Measurements from ENCODE around the gene TTC21B. TPM values are rescaled to one million over a fixed set of nuclear protein-coding genes. Genes with fewer than 3 reads are reported as not detected.
"Not testable (repeated sequence)": the region's sequence is repeated elsewhere in the genome, so short reads cannot be mapped to it uniquely, and the experiment has no call there.

TTC21B gene
- total RNA-seq, 2 donors from 2014 or later = 20.8 to 25.0 TPM

DNA sequence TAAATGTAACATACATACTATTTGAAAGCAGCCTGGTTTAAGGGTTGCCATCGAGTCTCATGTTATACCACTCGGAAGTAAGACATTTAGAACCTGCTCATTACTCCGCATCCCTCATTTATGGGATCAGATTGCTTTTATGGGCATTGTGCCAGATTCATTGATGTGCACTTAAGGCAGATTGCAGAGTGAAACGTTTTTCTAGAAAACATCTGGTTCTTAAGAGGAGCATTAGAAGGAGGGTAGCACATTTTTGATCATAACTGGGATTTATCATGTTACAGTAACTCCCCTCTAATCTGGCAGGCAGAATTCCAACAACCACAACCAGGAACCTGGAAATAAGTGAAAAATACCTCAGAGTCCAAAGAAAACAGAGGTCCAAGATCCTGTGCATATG, 85.4 kb downstream of the TTC21B start:
- no peak for ATAC-seq
- H3K4me3 Mint-ChIP-seq = no peak overlapping the region
- peaks cover 2% of the 10 kb centered on the region for H3K4me1 Mint-ChIP-seq
- no peaks in the 10 kb centered on the region for H3K27me3 Mint-ChIP-seq
- no peak for DNase-seq
- H3K36me3 Mint-ChIP-seq (ENCODE audit: low read depth) = peaks cover 7% of the 10 kb centered on the region
- no peaks in the 10 kb centered on the region for H3K9me3 ChIP-seq (ENCODE audit: control insufficient read depth, low read length, poor library complexity, severe bottlenecking)
- H3K27ac Mint-ChIP-seq = no peak overlapping the region

DNA sequence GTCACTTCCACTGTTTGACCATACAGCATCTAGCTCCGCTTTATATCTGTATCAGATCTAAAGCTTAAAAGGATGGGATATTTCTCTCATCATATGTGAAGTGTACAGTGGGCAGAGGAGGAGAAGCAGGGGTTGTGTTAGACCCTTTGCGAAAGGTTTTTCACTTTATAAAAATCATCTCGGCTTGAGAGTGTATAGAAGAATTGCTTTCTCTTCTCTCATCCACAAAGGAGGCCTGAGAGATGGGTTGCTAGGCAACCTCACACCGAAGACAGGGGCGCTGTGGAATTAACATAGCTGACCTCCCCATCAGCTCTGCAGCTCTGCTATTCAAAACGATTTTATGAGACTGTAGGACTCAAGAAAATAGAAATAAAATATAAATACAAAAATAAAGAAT, 89.3 kb downstream of the TTC21B start:
- Mint-ChIP-seq H3K4me1 (peaks cover 2% of the 10 kb centered on the region), H3K36me3 (ENCODE audit: low read depth) (peaks cover 6% of the 10 kb centered on the region), H3K4me3 (no peak overlapping the region), H3K27ac (no peak overlapping the region), H3K27me3 (no peaks in the 10 kb centered on the region)
- H3K9me3 ChIP-seq (ENCODE audit: control insufficient read depth, low read length, poor library complexity, severe bottlenecking) = no peaks in the 10 kb centered on the region
- ATAC-seq = no peak
- DNase-seq = no peak

DNA sequence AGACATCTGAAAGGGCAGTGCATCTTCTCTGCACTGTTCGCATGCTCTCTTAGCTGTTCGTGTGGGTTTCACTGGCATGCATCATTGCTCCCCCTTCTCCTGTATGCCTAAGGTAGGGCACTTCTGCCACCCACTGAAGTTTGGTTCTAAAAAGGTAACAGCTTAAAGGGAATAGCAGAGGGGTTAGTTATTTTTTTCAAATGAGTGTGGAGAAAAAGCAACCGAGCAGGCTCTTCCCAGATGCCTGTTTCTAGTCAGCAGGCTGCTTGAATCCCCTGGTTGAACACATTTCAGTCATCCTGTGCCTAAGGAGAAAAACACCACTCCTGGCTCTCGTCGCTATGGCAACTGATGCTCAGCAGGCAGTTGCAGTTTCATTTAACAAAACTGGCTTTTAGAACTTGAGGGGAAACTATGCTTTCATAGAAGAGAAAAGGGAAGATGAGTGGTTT, 89.7 kb downstream of the TTC21B start:
- Mint-ChIP-seq H3K27me3 (no peaks in the 10 kb centered on the region), H3K36me3 (ENCODE audit: low read depth) (peaks cover 6% of the 10 kb centered on the region), H3K27ac (no peak overlapping the region), H3K4me1 (peaks cover 2% of the 10 kb centered on the region), H3K4me3 (no peak overlapping the region)
- DNase-seq = no peak
- H3K9me3 ChIP-seq (ENCODE audit: control insufficient read depth, low read length, poor library complexity, severe bottlenecking) = no peaks in the 10 kb centered on the region
- ATAC-seq = no peak

DNA sequence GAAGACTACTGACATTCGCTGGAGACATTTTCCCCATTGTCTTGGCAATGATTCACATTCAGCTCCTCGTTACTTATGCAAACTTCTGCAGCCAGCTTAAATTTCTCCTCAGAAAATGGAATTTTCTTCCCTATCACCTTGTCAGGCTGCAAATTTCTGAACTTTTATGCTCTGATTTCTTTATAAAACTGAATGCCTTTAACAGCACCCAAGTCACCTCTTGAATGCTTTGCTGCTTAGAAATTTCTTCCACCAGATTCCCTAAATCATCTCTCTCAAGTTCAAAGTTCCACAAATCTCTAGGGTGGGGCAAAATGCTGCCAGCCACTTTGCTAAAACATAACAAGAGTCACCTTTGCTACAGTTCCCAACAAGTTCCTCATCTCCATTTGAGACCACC, 92.5 kb downstream of the TTC21B start:
- ATAC-seq; H3K4me3 Mint-ChIP-seq; H3K36me3 Mint-ChIP-seq (ENCODE audit: low read depth); H3K27ac Mint-ChIP-seq; H3K9me3 ChIP-seq (ENCODE audit: control insufficient read depth, low read length, poor library complexity, severe bottlenecking); DNase-seq; H3K4me1 Mint-ChIP-seq; H3K27me3 Mint-ChIP-seq: not testable (repeated sequence)

DNA sequence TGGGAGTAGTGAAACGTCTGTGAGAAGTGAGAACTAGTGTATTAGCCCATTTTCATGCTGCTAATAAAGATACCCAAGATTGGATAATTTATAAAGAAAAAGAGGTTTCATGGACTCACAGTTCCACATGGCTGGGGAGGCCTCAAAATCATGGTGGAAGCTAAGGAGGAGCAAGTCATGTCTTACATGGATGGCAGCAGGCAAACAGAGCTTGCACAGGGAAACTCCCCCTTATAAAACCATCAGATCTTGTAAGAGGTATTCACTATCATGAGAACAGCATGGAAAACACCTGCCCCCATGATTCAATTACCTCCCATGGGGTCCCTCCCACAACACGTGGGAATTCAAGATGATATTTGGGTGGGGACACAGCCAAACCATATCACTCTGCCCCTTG, 93.9 kb downstream of the TTC21B start:
- H3K9me3 ChIP-seq (ENCODE audit: control insufficient read depth, low read length, poor library complexity, severe bottlenecking); H3K4me3 Mint-ChIP-seq; H3K27me3 Mint-ChIP-seq; H3K27ac Mint-ChIP-seq; DNase-seq; H3K36me3 Mint-ChIP-seq (ENCODE audit: low read depth); ATAC-seq; H3K4me1 Mint-ChIP-seq: not testable (repeated sequence)

DNA sequence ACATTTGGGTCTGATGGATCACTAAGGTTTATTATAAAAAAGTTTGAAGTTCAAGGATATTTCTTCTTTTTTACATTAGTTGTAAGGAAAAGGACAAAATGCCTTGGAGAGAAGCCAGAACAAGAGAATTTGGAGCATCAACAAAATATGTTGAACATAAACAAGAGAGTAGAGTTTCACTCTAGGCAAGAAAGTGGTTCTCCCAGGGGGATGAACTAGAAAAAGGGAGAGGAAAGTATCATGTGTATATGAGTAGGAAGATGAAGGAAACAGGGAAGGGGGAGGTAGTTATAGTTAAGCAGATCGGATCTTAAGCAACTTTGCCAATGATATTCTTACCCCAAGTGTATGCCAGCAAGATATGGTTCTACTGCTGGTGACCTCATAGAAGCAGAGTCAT, 95.7 kb downstream of the TTC21B start:
- no peak for ATAC-seq
- H3K27me3 Mint-ChIP-seq = no peaks in the 10 kb centered on the region
- H3K4me3 Mint-ChIP-seq = no peak overlapping the region
- H3K9me3 ChIP-seq (ENCODE audit: control insufficient read depth, low read length, poor library complexity, severe bottlenecking) = peaks cover 1% of the 10 kb centered on the region
- no peaks in the 10 kb centered on the region for H3K4me1 Mint-ChIP-seq
- DNase-seq = no peak
- peaks cover 5% of the 10 kb centered on the region for H3K36me3 Mint-ChIP-seq (ENCODE audit: low read depth)
- H3K27ac Mint-ChIP-seq = no peak overlapping the region

DNA sequence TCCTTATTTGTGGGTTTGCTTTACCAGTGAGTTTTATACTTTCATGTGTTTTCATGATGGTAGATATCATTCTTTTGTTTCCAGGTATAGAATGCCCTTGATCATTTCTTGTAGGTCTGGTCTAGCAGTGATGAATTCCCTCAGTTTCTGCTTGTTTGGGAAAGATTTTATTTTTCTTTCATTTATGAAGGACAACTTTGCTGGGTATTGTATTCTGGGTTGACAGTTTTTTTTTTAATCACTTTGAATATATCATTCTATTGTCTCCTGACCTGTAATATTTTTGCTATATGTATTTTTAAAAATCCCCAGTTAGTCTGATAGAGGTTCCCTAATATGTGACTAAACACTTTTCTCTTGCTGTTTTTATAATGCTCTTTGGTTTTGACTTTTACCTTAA, 101.2 kb downstream of the TTC21B start:
- Mint-ChIP-seq H3K27ac (no peak overlapping the region), H3K27me3 (no peaks in the 10 kb centered on the region), H3K4me3 (no peak overlapping the region), H3K36me3 (ENCODE audit: low read depth) (no peaks in the 10 kb centered on the region), H3K4me1 (no peaks in the 10 kb centered on the region)
- peaks cover 5% of the 10 kb centered on the region for H3K9me3 ChIP-seq (ENCODE audit: control insufficient read depth, low read length, poor library complexity, severe bottlenecking)
- ATAC-seq (no peak), DNase-seq (no peak)

DNA sequence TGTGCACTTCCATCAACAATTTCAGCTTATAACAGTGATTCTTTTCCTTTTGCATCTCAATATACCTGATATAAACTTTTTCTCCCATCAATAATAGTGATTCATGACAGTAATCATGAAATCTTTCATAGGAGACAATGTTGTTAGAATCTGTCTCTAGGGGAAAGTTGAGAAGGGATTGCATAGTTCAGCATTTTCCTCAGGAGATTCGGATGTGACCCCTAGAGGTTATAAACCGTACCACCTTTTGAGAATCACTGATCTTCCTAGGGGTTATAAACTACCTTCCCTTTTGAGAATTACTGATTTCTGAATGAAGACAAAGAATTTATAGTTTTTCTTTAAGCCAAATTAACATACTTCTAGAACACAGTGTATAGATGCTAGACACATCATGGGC, 106.6 kb downstream of the TTC21B start:
- Mint-ChIP-seq H3K27ac (no peak overlapping the region), H3K27me3 (no peaks in the 10 kb centered on the region), H3K36me3 (ENCODE audit: low read depth) (peaks cover 5% of the 10 kb centered on the region), H3K4me1 (no peaks in the 10 kb centered on the region), H3K4me3 (no peak overlapping the region)
- ATAC-seq (no peak), DNase-seq (no peak)
- no peaks in the 10 kb centered on the region for H3K9me3 ChIP-seq (ENCODE audit: control insufficient read depth, low read length, poor library complexity, severe bottlenecking)

DNA sequence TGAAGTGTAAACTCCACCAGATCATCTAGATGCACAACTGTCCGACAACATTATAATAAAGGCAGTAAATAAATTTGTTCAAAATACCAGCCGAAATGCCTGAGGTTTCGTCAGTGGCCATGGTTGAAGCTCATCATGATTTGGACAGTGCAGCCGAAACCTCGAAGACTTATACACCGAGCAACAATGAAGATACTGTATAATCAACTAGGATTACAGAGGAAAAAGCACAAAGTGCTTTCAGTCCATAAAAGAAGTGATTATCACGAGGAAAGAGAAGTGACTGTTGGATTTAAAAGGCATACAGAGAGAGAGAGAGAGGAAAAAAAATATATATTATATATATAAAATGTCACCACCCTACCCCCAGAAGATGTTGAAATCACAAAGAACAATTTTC, 107.5 kb downstream of the TTC21B start:
- peaks cover 5% of the 10 kb centered on the region for H3K36me3 Mint-ChIP-seq (ENCODE audit: low read depth)
- H3K4me3 Mint-ChIP-seq = no peak overlapping the region
- H3K27me3 Mint-ChIP-seq = no peaks in the 10 kb centered on the region

DNA sequence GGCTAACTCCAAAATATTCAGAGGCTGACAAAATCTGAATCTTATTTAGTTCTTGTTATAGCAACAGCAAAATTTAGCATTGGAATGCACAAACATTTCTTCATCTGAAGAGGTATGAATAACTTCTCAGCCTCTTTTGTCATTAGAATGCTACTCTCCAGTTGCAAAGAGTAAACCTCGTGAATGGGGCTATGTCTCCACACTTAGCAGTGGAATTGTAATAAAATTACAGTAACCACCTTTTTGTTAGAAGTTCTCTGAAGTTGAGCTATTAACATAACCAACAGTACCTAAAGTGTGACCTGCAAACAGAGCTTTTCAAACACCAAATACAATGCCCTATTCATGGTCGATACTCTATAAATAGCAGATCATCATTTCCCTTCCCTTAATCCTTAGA, 109.4 kb downstream of the TTC21B start:
- H3K27me3 Mint-ChIP-seq = no peaks in the 10 kb centered on the region
- no peak for DNase-seq
- no peaks in the 10 kb centered on the region for H3K4me1 Mint-ChIP-seq
- ATAC-seq = no peak
- no peak overlapping the region for H3K27ac Mint-ChIP-seq
- peaks cover 7% of the 10 kb centered on the region for H3K36me3 Mint-ChIP-seq (ENCODE audit: low read depth)
- no peaks in the 10 kb centered on the region for H3K9me3 ChIP-seq (ENCODE audit: control insufficient read depth, low read length, poor library complexity, severe bottlenecking)
- no peak overlapping the region for H3K4me3 Mint-ChIP-seq

More for the DNA sequence above, 107.5 kb downstream of the TTC21B start:
- no peaks in the 10 kb centered on the region for H3K4me1 Mint-ChIP-seq
- no peaks in the 10 kb centered on the region for H3K9me3 ChIP-seq (ENCODE audit: control insufficient read depth, low read length, poor library complexity, severe bottlenecking)
- H3K27ac Mint-ChIP-seq = no peak overlapping the region
- DNase-seq = no peak
- no peak for ATAC-seq

DNA sequence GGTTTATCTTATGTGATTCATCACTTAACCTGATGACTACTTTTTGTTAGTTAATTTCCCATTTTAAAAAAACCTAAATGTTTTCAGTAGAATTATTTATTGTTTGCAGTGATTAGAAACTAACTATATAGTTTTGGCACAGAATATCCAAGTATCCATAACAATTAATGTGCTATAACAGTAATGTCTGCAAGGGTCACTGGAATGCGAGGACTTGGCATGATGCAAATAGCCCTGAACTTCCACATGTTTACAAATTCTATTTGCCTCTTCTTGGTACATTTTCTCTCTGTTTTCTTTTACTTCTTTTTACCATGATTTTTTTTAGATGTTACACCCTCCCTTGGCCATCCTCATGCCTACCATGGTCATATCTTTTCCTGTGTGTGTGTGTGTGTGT, 110.2 kb downstream of the TTC21B start:
- ATAC-seq (no peak), DNase-seq (no peak)
- Mint-ChIP-seq H3K27me3 (no peaks in the 10 kb centered on the region), H3K36me3 (ENCODE audit: low read depth) (peaks cover 8% of the 10 kb centered on the region), H3K4me1 (no peaks in the 10 kb centered on the region), H3K4me3 (no peak overlapping the region), H3K27ac (no peak overlapping the region)
- no peaks in the 10 kb centered on the region for H3K9me3 ChIP-seq (ENCODE audit: control insufficient read depth, low read length, poor library complexity, severe bottlenecking)

DNA sequence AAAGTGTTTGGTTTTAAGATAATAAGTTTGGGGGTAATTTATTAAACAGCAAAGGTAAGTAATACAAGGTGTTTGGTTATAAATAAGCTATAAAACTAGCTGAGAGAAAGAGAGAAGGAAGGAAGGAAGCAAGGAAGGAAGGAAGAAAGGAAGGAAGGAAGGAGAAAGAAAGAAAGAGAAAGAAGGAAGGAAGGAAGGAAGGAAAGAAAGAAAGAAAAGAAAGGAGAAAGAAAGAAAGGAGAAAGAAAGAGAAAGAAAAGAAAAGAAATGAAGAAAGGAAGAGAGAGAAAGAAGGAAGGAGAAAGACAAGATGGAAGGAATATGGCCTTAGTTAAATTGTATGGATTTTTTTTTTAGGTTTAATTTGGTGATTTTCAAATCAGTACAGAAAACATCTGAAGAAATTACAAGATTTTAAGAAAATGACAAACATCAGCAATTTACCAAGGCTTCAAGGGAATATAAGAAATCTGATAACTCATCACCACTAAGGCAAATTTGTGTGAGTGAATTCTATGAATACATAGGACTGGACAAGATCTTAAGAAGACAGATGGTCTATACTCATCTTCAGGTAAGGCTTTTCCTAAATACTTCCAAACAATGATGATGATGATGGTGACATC, 113.1 kb downstream of the TTC21B start:
- Mint-ChIP-seq H3K36me3 (ENCODE audit: low read depth) (peaks cover 4% of the 10 kb centered on the region), H3K27ac (no peak overlapping the region), H3K4me3 (no peak overlapping the region), H3K27me3 (no peaks in the 10 kb centered on the region), H3K4me1 (no peaks in the 10 kb centered on the region)
- DNase-seq (no peak), ATAC-seq (no peak)
- no peaks in the 10 kb centered on the region for H3K9me3 ChIP-seq (ENCODE audit: control insufficient read depth, low read length, poor library complexity, severe bottlenecking)

DNA sequence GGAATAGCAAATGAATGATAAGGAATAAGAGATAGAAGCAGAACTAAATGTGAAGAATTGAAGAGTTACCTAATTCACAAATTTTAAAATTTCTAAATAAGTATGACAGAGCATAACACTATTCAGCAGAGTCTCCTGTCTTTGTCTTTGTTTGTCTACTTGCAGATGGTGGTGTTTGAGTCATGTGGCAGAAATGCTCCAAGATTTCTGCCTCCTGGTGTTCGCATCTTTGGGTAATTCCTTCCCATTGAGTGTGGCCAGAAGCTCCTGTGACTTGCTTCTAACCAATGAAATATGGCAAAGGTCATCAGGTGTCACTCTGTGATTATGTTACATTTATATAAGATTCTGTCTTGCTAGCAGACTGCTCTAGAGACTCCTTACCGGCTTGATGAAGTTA, 114.0 kb downstream of the TTC21B start:
- DNase-seq (no peak), ATAC-seq (no peak)
- H3K4me1 Mint-ChIP-seq = no peaks in the 10 kb centered on the region
- no peaks in the 10 kb centered on the region for H3K27me3 Mint-ChIP-seq
- no peak overlapping the region for H3K27ac Mint-ChIP-seq
- no peak overlapping the region for H3K4me3 Mint-ChIP-seq
- H3K36me3 Mint-ChIP-seq (ENCODE audit: low read depth) = peaks cover 4% of the 10 kb centered on the region
- no peaks in the 10 kb centered on the region for H3K9me3 ChIP-seq (ENCODE audit: control insufficient read depth, low read length, poor library complexity, severe bottlenecking)

DNA sequence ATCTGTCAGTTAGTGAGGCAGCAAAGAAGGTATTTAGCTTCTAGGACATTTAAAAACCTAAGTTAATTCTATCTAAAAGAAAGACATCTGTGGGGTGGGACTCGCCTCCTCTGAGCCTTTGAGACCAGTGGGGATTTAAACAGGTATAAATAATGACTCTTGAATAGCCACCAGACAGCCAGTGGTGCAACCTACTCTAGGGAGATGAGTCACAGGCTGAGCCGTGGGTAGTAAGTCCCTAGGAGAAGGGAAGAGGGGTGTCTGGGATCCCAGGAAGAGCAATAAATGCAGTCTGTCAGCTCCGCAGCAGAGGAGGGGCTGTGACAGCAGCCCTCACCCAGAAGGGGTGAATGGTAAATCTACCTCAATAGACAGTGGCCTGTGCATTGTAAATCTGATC, 116.5 kb downstream of the TTC21B start:
- H3K4me1 Mint-ChIP-seq = no peaks in the 10 kb centered on the region
- H3K9me3 ChIP-seq (ENCODE audit: control insufficient read depth, low read length, poor library complexity, severe bottlenecking) = no peaks in the 10 kb centered on the region
- H3K36me3 Mint-ChIP-seq (ENCODE audit: low read depth) = peaks cover 4% of the 10 kb centered on the region
- H3K27ac Mint-ChIP-seq = no peak overlapping the region
- no peaks in the 10 kb centered on the region for H3K27me3 Mint-ChIP-seq
- no peak for ATAC-seq
- no peak for DNase-seq
- no peak overlapping the region for H3K4me3 Mint-ChIP-seq
